Activated T-helper 1 cell treated with anti-CD3 and anti-CD28 coated beads, Interleukin-12 subunit alpha, Interleukin-12 subunit beta, Interleukin-2, Interleukin-4 antibody, amounts not matched to agents 30 ng/mL and 10 ng/mL and 1 ng/mL, durations not matched to agents 14 hours and 24 hours and 36 hours (primary cell): ENCODE measurements around the gene PHOX2B. TPM values are rescaled to one million over a fixed set of nuclear protein-coding genes. Genes with fewer than 3 reads are reported as not detected.
"Not testable (repeated sequence)": the region's sequence is repeated elsewhere in the genome, so short reads cannot be mapped to it uniquely, and the experiment has no call there.

ENCODE experiments used
- DNase-seq: peaks from one replicate; pipeline ENCODE4 v3.0.0; 2021; ENCODE audit warnings: low spot score
- H3K27ac Mint-ChIP-seq: one replicate; pipeline ENCODE4 v1.8.0; 2021; ENCODE audit warnings: mild to moderate bottlenecking, mixed read lengths
- H3K27me3 Mint-ChIP-seq: one replicate; pipeline ENCODE4 v1.8.0; 2022; ENCODE audit warnings: mild to moderate bottlenecking, moderate library complexity, mixed read lengths; ENCODE audit not compliant: insufficient read depth
- H3K36me3 Mint-ChIP-seq: one replicate; pipeline ENCODE4 v1.8.0; 2021; ENCODE audit warnings: low read depth, mixed read lengths
- H3K4me1 Mint-ChIP-seq: one replicate; pipeline ENCODE4 v1.8.0; 2021; ENCODE audit warnings: low read depth, mixed read lengths
- H3K4me3 Mint-ChIP-seq: one replicate; pipeline ENCODE4 v1.8.0; 2021; ENCODE audit warnings: mild to moderate bottlenecking, moderate library complexity, mixed read lengths
- H3K9me3 Mint-ChIP-seq: one replicate; pipeline ENCODE4 v1.8.0; 2021; ENCODE audit warnings: mixed read lengths
- intact Hi-C: fragments of 100-400 bp; cut with micrococcal nuclease; formaldehyde crosslinking; loops from one replicate; pipeline ENCODE4 v1.15.1; 2024
- total RNA-seq: library from RNA; stranded (reverse); gene quantifications from 2 replicates; pipeline ENCODE4 v1.2.3, GENCODE V29; 2022

Gene PHOX2B
- total RNA-seq, 1 donor from 2014 or later: not detected

DNA sequence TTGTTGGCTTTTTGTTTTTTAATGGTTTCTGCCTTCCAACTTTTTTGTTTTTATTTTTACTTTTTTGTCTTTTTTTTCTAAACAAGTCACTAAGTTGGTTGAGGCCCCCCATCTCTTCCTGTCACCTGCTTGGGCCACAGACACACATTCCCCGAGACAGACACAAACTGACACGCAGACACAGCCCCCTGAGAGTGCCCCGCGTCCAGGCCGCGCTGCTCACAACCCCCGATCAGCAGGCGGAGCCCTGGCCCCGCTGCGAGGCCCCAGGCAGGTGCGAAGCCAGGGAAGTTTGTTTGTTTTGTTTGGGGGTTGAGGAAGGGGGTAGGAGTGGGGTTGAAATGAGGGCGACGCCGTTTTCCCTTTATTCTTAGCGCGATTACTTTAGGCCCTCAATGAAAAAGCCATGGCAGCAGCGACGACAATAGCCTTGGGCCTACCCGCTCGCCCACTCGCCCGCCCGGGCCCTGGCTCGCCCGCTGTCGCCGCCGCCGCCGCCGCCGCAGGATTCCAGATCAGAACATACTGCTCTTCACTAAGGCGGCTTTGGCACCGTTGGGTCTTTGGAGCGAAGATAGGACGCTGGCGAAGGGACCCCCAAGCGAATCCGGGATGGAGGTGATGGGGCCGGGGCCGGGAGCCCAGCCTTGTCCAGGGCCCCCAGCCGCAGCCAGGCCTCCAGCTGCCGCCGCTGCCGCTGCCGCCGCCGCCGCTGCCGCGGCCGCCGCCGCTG is 3.1 kb downstream of the PHOX2B start:
- Mint-ChIP-seq H3K4me3 (no peak overlapping the region), H3K27ac (no peak overlapping the region), H3K4me1 (no peaks in the 10 kb centered on the region), H3K36me3 (no peaks in the 10 kb centered on the region), H3K27me3 (peaks cover 61% of the 10 kb centered on the region), H3K9me3 (peaks cover 7% of the 10 kb centered on the region)
- intact Hi-C loops: no loop called here
- DNase-seq: no peak

DNA sequence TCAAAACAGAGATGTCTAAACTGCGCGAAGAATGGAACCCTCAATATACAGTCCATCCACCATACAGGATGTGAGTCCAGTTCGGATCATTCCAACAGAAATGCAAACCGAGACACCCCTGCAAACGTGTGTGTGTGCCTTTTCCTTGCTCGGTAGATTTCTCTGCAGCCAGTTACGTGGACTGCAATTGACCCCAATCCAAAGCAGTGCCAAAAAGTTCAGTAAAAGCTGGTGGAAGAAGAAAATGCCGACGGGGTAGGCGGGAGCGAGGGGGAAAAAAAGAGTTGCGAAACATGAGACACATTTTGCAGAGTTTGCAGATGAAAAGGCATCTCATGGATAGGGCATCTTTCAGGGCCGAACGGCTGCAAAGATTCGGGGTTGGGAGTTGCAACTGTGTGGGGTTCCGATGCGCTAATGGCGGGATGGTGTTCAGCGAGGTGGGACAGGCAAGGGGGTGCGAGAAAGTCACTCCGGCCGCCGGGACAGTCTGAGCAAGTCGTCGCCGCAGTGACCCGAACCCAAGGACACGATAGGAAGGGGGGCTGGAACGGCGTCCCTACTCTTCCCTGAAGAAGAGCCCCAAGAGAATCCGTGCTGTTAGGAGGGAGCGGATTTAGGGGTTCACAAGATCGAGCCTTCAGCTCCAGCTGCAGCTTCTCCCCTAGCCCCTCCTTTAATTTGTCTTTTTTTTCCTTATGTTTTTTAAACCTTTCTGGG is 3.8 kb downstream of the PHOX2B start:
- no peaks in the 10 kb centered on the region for H3K36me3 Mint-ChIP-seq
- peaks cover 7% of the 10 kb centered on the region for H3K9me3 Mint-ChIP-seq
- intact Hi-C loops: no loop called here
- peaks cover 54% of the 10 kb centered on the region for H3K27me3 Mint-ChIP-seq
- no peak overlapping the region for H3K4me3 Mint-ChIP-seq
- H3K4me1 Mint-ChIP-seq: no peaks in the 10 kb centered on the region
- no peak for DNase-seq
- H3K27ac Mint-ChIP-seq: no peak overlapping the region

DNA sequence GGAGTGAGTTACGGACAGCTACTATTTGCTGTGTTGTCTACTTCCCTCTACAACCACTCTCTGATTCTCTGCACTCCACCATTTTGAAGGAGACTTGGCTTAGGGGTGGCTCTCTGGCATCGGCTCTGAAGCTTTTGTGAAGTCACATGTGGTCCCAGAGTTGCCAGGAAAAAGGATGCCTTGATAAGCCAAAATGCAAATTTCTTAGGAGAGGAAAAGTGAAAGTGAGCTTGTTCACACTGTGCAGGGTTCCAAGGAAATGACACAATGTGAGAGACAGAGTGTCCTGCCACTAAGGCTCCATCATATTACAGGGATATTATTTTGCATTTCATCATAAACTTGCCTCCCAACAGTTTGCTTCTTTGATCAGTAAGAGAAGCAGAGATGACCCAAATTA is 7.2 kb downstream of the PHOX2B start:
- Mint-ChIP-seq H3K27me3 (peaks cover 23% of the 10 kb centered on the region), H3K9me3 (peaks cover 10% of the 10 kb centered on the region)

DNA sequence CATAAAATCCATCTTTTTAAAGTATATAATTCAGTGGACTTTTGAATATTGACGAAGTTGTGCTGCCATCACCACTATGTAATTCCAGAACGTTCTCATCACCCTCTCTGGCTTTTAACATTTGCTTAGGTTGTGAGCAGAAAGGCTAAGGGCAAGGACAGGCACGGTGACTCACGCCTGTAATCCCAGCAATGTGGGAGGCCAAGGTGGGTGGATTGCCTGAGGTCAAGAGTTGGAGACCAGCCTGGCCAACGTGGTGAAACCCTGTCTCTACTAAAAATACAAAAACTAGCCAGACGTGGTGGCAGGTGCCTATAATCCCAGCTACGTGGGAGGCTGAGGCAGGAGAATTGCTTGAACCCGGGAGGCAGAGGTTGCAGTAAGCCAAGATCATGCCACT is 11.0 kb downstream of the PHOX2B start:
- H3K4me1 Mint-ChIP-seq, H3K4me3 Mint-ChIP-seq, H3K27ac Mint-ChIP-seq, H3K9me3 Mint-ChIP-seq, H3K36me3 Mint-ChIP-seq, H3K27me3 Mint-ChIP-seq, intact Hi-C loops, DNase-seq: not testable (repeated sequence)

More for the DNA sequence above, 7.2 kb downstream of the PHOX2B start:
- Mint-ChIP-seq H3K4me1 (no peaks in the 10 kb centered on the region), H3K27ac (no peak overlapping the region), H3K4me3 (no peak overlapping the region), H3K36me3 (no peaks in the 10 kb centered on the region)
- intact Hi-C loops: no loop called here
- DNase-seq: no peak

DNA sequence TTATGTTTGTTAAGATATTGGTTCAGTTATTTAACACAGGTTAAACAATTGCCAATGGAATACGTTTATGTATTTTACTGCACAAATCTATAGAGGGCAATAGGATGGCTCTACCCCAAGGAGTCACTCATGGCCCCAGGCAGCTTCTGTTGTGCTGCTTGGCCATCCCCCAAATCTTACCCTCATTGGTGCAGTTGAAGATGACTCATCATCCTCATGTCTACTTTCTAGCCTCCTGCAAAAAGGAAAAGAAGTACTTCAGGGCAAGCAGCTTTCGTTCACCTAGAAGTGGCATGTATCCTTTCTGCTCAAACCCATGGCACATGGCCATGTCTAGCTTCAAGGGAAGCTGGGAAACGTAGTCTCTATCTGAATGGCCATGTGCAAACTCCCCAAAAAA is 14.2 kb downstream of the PHOX2B start:
- DNase-seq: no peak
- intact Hi-C loops: no loop called here
- Mint-ChIP-seq H3K4me3 (no peak overlapping the region), H3K4me1 (no peaks in the 10 kb centered on the region), H3K9me3 (peaks cover 3% of the 10 kb centered on the region), H3K27ac (no peak overlapping the region), H3K36me3 (no peaks in the 10 kb centered on the region), H3K27me3 (peaks cover 7% of the 10 kb centered on the region)

DNA sequence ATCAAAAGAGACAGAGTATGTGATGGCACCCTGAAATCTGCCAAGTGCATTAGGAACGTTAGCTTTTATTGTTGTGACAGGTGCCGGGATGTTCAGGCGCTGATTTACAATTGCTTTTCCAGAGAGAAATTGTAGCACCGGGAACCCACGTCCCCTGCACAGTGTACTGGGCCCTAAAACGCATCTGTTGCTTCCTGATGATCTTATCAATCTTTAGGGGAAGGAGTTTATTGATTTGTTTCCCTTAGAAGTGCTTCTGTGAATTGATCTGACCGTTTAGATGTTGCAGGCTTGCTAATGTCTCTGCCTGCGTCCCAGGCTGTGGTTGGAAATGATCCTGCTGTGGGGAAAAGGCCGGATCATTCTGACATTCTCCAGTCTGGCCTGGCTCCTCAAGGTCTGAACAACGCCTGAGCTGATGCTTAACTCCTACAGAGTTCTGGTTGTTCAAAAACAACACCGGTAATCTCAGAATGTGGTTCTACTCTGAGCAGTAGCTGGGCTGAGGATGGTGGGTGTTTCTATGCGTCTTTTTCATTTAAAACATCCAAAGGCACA is 16.9 kb downstream of the PHOX2B start:
- Mint-ChIP-seq H3K9me3 (no peaks in the 10 kb centered on the region), H3K4me1 (no peaks in the 10 kb centered on the region), H3K27me3 (peaks cover 7% of the 10 kb centered on the region), H3K27ac (no peak overlapping the region), H3K36me3 (no peaks in the 10 kb centered on the region), H3K4me3 (no peak overlapping the region)
- intact Hi-C loops: no loop called here
- DNase-seq: no peak

DNA sequence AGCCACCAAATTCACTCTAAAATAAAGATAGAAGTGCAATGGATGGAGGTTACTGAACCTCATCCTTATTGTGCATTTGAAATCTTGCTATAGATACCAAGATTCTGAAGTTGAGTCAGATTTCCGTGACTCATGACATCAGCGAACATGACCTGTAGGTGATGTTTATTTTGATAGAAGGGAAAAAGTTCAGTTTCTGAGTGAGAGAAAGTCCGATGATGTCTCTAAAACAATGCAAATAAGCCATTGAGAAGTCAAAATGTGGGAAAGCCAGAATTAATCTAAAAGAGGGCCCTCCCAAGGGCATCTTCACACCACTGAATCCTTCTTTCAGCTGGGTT is 20.0 kb downstream of the PHOX2B start:
- H3K36me3 Mint-ChIP-seq: no peaks in the 10 kb centered on the region
- H3K9me3 Mint-ChIP-seq: peaks cover 12% of the 10 kb centered on the region

DNA sequence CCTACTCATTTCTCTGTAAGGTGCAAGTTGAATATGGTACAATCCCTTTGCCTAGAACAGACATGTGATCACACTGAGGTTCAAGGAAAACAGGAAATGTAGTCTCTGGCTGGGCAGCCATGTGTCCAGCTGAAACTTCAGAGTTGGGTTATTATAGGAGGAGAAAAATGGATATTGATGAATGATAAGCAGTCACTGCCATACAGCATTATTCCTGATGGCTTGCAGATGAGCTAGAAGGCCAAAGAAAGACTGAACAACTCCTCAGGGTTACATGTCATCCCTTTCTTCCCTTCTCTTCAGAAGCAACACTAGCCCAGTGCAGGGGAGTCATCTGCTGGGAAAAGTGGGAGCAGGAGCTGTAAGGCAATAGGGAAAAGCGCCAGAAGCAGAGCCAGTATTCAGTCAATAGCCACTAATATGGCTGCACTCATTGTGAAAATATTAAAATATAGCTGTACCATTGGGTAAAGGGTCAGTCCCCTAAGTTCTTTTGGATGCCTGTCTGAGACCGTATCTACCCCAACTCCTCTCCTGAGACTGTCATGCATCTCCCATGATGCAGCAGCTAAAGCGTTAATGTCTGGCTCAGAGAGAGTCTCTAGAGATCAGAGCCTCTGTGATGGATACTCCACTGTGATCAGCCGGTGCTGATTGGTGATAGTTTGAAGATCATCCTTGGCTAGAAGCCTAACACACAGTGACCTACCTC is 20.5 kb downstream of the PHOX2B start:
- H3K4me3 Mint-ChIP-seq: no peak overlapping the region
- H3K27me3 Mint-ChIP-seq: peaks cover 7% of the 10 kb centered on the region
- intact Hi-C loops: no loop called here
- no peak overlapping the region for H3K27ac Mint-ChIP-seq
- no peaks in the 10 kb centered on the region for H3K4me1 Mint-ChIP-seq
- DNase-seq: no peak
- peaks cover 12% of the 10 kb centered on the region for H3K9me3 Mint-ChIP-seq
- no peaks in the 10 kb centered on the region for H3K36me3 Mint-ChIP-seq

More for the DNA sequence above, 20.0 kb downstream of the PHOX2B start:
- no peak for DNase-seq
- peaks cover 7% of the 10 kb centered on the region for H3K27me3 Mint-ChIP-seq
- H3K4me3 Mint-ChIP-seq: no peak overlapping the region
- H3K4me1 Mint-ChIP-seq: no peaks in the 10 kb centered on the region
- intact Hi-C loops: no loop called here
- no peak overlapping the region for H3K27ac Mint-ChIP-seq

DNA sequence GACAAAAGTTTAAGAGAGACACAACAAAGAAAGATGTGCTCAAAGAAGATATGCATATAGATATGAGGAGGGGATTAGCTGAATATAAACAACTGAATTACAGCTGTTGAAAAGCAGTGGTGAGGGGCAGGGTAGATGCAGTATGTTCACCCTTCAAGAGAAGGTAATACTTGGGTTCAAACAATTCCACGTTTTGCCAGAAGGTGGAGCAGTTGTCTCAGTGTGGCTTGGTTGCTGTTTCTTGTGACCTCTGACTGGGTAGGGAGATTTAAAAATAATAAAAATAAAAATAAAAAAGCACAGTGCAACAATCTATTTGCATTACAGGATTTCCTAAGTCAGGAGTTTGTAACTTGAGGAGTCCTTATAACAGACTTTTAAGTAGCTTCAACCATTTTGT is 23.3 kb downstream of the PHOX2B start:
- Mint-ChIP-seq H3K27ac (no peak overlapping the region), H3K4me3 (no peak overlapping the region), H3K9me3 (peaks cover 12% of the 10 kb centered on the region), H3K4me1 (no peaks in the 10 kb centered on the region), H3K27me3 (peaks cover 3% of the 10 kb centered on the region), H3K36me3 (no peaks in the 10 kb centered on the region)
- no peak for DNase-seq
- intact Hi-C loops: no loop called here

DNA sequence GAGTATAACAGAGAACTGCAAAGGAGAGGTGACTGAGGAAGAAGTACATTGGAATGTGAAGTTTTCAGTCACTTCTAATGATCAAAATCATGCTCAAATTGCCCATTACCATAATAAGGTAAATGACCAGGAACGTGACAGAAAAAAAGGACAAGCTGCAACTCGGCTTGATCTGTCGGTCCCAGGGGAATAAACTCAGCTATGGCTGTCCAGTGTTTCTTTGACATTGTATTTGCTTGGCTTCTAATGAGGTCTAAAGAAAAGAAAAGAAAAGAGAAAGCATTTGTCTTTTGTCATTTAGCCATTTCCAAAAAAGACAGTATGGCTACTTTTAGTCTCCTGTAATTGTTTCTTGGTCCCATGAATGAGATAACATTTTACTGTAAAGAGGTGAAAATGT is 25.2 kb downstream of the PHOX2B start:
- Mint-ChIP-seq H3K9me3 (peaks cover 12% of the 10 kb centered on the region), H3K27me3 (no peaks in the 10 kb centered on the region), H3K4me1 (no peaks in the 10 kb centered on the region), H3K36me3 (no peaks in the 10 kb centered on the region), H3K4me3 (no peak overlapping the region), H3K27ac (no peak overlapping the region)
- intact Hi-C loops: no loop called here
- no peak for DNase-seq

DNA sequence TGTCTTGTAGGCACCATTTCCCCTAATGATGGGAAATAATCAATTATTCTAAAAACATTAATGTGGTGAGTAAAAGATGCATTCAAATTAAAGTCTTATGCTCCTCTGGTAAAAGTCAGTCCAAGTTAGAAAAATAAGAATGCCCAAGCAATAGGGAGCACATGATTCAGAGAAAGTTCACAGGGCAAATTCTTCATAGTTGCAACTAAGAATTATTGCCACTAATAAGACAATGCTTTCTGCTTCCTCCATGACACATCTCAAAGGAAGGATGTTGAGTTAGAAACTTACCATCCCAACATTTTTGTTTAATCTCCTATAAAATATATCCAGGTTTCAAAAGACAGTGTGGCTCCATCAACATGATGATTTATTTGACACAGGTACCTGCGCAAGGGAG is 26.3 kb downstream of the PHOX2B start:
- Mint-ChIP-seq H3K4me1 (no peaks in the 10 kb centered on the region), H3K27ac (no peak overlapping the region), H3K4me3 (no peak overlapping the region), H3K36me3 (no peaks in the 10 kb centered on the region), H3K27me3 (no peaks in the 10 kb centered on the region), H3K9me3 (peaks cover 12% of the 10 kb centered on the region)
- intact Hi-C loops: no loop called here
- no peak for DNase-seq

DNA sequence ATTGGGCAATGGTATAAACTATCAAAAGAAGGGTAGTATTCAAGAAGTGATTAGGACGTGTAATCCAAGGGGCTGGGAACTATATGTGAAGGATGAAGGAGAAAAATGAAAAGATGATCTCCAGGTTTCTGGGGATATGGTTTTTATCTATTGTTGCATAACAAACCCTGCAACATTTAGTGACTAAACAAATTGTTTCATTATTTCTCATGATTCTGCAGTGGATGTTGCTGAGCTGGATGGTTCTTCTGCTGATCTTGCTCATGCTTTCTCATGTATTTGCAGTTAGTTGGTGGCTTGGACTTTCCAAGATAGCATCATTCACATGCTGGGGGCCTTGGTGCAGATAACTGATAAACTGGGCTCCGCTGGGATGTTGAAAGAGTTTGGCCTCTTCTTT is 29.1 kb downstream of the PHOX2B start:
- Mint-ChIP-seq H3K9me3 (no peaks in the 10 kb centered on the region), H3K27ac (no peak overlapping the region), H3K36me3 (no peaks in the 10 kb centered on the region), H3K4me3 (no peak overlapping the region), H3K27me3 (no peaks in the 10 kb centered on the region), H3K4me1 (no peaks in the 10 kb centered on the region)
- intact Hi-C loops: no loop called here
- no peak for DNase-seq

DNA sequence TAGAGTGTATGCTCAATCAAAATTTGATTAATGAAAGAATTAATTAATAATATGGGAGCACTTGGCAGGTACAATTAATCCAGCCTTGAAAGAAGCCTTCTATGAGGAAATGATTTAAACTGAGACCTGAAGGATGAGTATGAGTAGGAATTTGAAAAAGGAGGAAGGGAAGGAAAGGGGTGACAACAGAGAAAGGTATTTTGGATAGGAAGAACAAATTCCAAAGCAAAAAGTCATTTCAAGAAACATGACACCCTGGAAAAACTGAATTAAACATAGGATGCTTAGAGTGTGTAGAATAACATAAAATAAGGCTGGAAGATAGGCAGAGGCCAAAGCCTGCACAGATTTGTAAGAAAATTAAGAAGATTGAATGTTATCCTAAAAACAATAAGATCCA is 29.6 kb downstream of the PHOX2B start:
- intact Hi-C loops: no loop called here
- no peak overlapping the region for H3K4me3 Mint-ChIP-seq
- no peak for DNase-seq
- no peak overlapping the region for H3K27ac Mint-ChIP-seq
- no peaks in the 10 kb centered on the region for H3K36me3 Mint-ChIP-seq
- H3K9me3 Mint-ChIP-seq: no peaks in the 10 kb centered on the region
- no peaks in the 10 kb centered on the region for H3K4me1 Mint-ChIP-seq
- H3K27me3 Mint-ChIP-seq: no peaks in the 10 kb centered on the region
